Mesangial cell (primary cell): ENCODE data around the gene LRP2BP. TPM values are rescaled to one million over a fixed set of nuclear protein-coding genes. Genes with fewer than 3 reads are reported as not detected.

Experiments
- total RNA-seq: library from RNA; depleted of rRNA; stranded (reverse); fragments of >200 nt; gene quantifications from 2 replicates; pipeline ENCODE4 v1.2.3, GENCODE V29; 2015

Gene LRP2BP
- under 0.01 and 0.16 TPM in 2 replicates for total RNA-seq

GRCh38 chr4:185395238-185395955 is at the start of gene LRP2BP:
LRP2BP (minus strand) TSS chr4:185395924; CDS start chr4:185378186, 17,738 bp downstream.

GRCh38 chr4:185425647-185426352 is 30.1 kb upstream of the LRP2BP start, which contains the start of gene UFSP2:
UFSP2 (minus strand) TSS chr4:185425964; CDS start chr4:185425868, 96 bp downstream.

GRCh38 chr4:185396724-185397385 is 1.1 kb upstream of the LRP2BP start, which contains the start of gene ANKRD37:
ANKRD37 (plus strand) TSS chr4:185396841; CDS start chr4:185396924, 83 bp downstream.

Other genes with a start within 250 kb of the LRP2BP start
- gene CFAP97, start 191.9 kb downstream of the LRP2BP start, total RNA-seq: 14.3 and 14.7 TPM in 2 replicates
- 7.1 and 13.9 TPM in 2 replicates for gene SNX25, start 186.3 kb downstream of the LRP2BP start, total RNA-seq
- gene ANKRD37, start 917 bp upstream of the LRP2BP start, total RNA-seq: 2.8 and 7.7 TPM in 2 replicates
- 21.5 and 24.2 TPM in 2 replicates for gene UFSP2, start 30.0 kb upstream of the LRP2BP start, total RNA-seq
- 0.63 and 1.1 TPM in 2 replicates for gene CCDC110, start 75.8 kb upstream of the LRP2BP start, total RNA-seq
- gene PDLIM3, start 139.6 kb upstream of the LRP2BP start, total RNA-seq: 17.8 and 21.6 TPM in 2 replicates